H9 (cell line): ENCODE measurements around the gene CALCR. TPM values are rescaled to one million over a fixed set of nuclear protein-coding genes. Genes with fewer than 3 reads are reported as not detected.
"Not testable (repeated sequence)": the region's sequence is repeated elsewhere in the genome, so short reads cannot be mapped to it uniquely, and the experiment has no call there.

Experiments used
- DNase-seq: peaks from one replicate; pipeline ENCODE4 v3.0.0-alpha.2; 2017
- H2AFZ ChIP-seq: one replicate; pipeline ENCODE4 v1.6.1; 2013; ENCODE audit warnings: mild to moderate bottlenecking, low read length, control low read depth, moderate library complexity
- H2AK5ac ChIP-seq: 2 replicates; pipeline ENCODE4 v1.6.1; 2013; ENCODE audit warnings: low read length, control low read depth, mixed read lengths; ENCODE audit not compliant: insufficient read length
- H2BK120ac ChIP-seq: one replicate; pipeline ENCODE4 v1.6.1; 2013; ENCODE audit warnings: low read depth, mild to moderate bottlenecking, low read length, control low read depth, inconsistent platforms; ENCODE audit not compliant: poor library complexity, severe bottlenecking
- H2BK12ac ChIP-seq: 2 replicates; pipeline ENCODE4 v1.6.1; 2013; ENCODE audit warnings: low read length, control low read depth, mixed read lengths, low read depth; ENCODE audit not compliant: insufficient read length
- H2BK15ac ChIP-seq: 2 replicates; pipeline ENCODE4 v1.6.1; 2013; ENCODE audit warnings: low read depth, low read length, control low read depth
- H2BK20ac ChIP-seq: one replicate; pipeline ENCODE4 v1.6.1; 2013; ENCODE audit warnings: low read depth, mild to moderate bottlenecking, low read length, control low read depth, inconsistent platforms; ENCODE audit not compliant: poor library complexity, severe bottlenecking
- H2BK5ac ChIP-seq: 2 replicates; pipeline ENCODE4 v1.6.1; 2013; ENCODE audit warnings: low read length, control low read depth, mixed read lengths; ENCODE audit not compliant: insufficient read length
- H3K14ac ChIP-seq: 2 replicates; pipeline ENCODE4 v1.6.1; 2013; ENCODE audit warnings: low read length, control low read depth; ENCODE audit not compliant: insufficient read depth
- H3K18ac ChIP-seq: 2 replicates; pipeline ENCODE4 v1.6.1; 2013; ENCODE audit warnings: low read depth, mild to moderate bottlenecking, mixed read lengths, low read length, control low read depth; ENCODE audit not compliant: insufficient read length
- H3K23ac ChIP-seq: 2 replicates; pipeline ENCODE4 v1.6.1; 2013; ENCODE audit warnings: low read length, control low read depth, mixed read lengths, low read depth; ENCODE audit not compliant: insufficient read length
- H3K23me2 ChIP-seq: 2 replicates; pipeline ENCODE4 v1.6.1; 2013; ENCODE audit warnings: low read depth, mild to moderate bottlenecking, mixed read lengths, low read length, control low read depth; ENCODE audit not compliant: insufficient read length, poor library complexity, severe bottlenecking
- H3K27ac ChIP-seq: 2 replicates; pipeline ENCODE4 v1.5.1; 2013; ENCODE audit warnings: low read length, control low read depth, mixed read lengths, low read depth; ENCODE audit not compliant: insufficient read length
- H3K27me3 ChIP-seq: 2 replicates; pipeline ENCODE4 v1.6.1; 2013; ENCODE audit warnings: low read length, control low read depth, inconsistent platforms; ENCODE audit not compliant: insufficient read depth
- H3K4ac ChIP-seq: 2 replicates; pipeline ENCODE4 v1.6.1; 2013; ENCODE audit warnings: low read depth, mild to moderate bottlenecking, control low read depth, inconsistent platforms, low read length, moderate library complexity
- H3K4me1 ChIP-seq: 2 replicates; pipeline ENCODE4 v1.6.1; 2013; ENCODE audit warnings: low read length, control low read depth, inconsistent platforms; ENCODE audit not compliant: insufficient read depth
- H3K4me2 ChIP-seq: 2 replicates; pipeline ENCODE4 v1.6.1; 2013; ENCODE audit warnings: low read length, control low read depth, mixed read lengths; ENCODE audit not compliant: insufficient read length, insufficient read depth
- H3K56ac ChIP-seq: 2 replicates; pipeline ENCODE4 v1.6.1; 2013; ENCODE audit warnings: low read depth, mild to moderate bottlenecking, mixed read lengths, low read length, control low read depth; ENCODE audit not compliant: insufficient read length
- H3K79me1 ChIP-seq: 2 replicates; pipeline ENCODE4 v1.6.1; 2013; ENCODE audit warnings: low read depth, mild to moderate bottlenecking, moderate library complexity, low read length, control low read depth, inconsistent platforms; ENCODE audit not compliant: insufficient read depth, poor library complexity, severe bottlenecking
- H3K79me2 ChIP-seq: 2 replicates; pipeline ENCODE4 v1.6.1; 2013; ENCODE audit warnings: low read length, control low read depth, inconsistent platforms; ENCODE audit not compliant: insufficient read depth
- H3K9ac ChIP-seq: 2 replicates; pipeline ENCODE4 v1.6.1; 2013; ENCODE audit warnings: low read length, control low read depth, mixed read lengths; ENCODE audit not compliant: insufficient read length; ENCODE audit errors: extremely low read depth
- H3K9me3 ChIP-seq: one replicate; pipeline ENCODE4 v1.6.1; 2013; ENCODE audit warnings: low read depth, low read length, inconsistent platforms; ENCODE audit not compliant: control insufficient read depth
- H3T11ph ChIP-seq: one replicate; pipeline ENCODE4 v1.6.1; 2013; ENCODE audit warnings: mild to moderate bottlenecking, low read length, control low read depth, inconsistent platforms
- H4K20me1 ChIP-seq: one replicate; pipeline ENCODE4 v1.6.1; 2013; ENCODE audit not compliant: control insufficient read depth, insufficient read length, insufficient read depth
- H4K5ac ChIP-seq: 2 replicates; pipeline ENCODE4 v1.6.1; 2013; ENCODE audit warnings: low read depth, mild to moderate bottlenecking, mixed read lengths, low read length, control low read depth; ENCODE audit not compliant: insufficient read length
- H4K8ac ChIP-seq: replicated peaks from 2 replicates; pipeline ENCODE4 v1.6.1; 2013; ENCODE audit warnings: low read length, control low read depth, mixed read lengths, low read depth; ENCODE audit not compliant: insufficient read length
- H4K91ac ChIP-seq: 2 replicates; pipeline ENCODE4 v1.6.1; 2013; ENCODE audit warnings: low read depth, mild to moderate bottlenecking, moderate library complexity, mixed read lengths, low read length, control low read depth; ENCODE audit not compliant: insufficient read length
- H3K27ac Mint-ChIP-seq, 3 experiments: 2 replicates in 2 of 3; 3 replicates in 1 of 3; pipeline ENCODE4 v1.8.0; 2020 to 2021; ENCODE audit warnings: mixed read lengths in 3 of 3, mild to moderate bottlenecking in 1 of 3, moderate library complexity in 1 of 3
- H3K27me3 Mint-ChIP-seq: 2 replicates; pipeline ENCODE4 v1.8.0; 2021; ENCODE audit warnings: low read depth, mild to moderate bottlenecking, moderate library complexity, mixed read lengths
- H3K36me3 Mint-ChIP-seq, 3 experiments: 2 replicates in 2 of 3; 3 replicates in 1 of 3; pipeline ENCODE4 v1.8.0; 2020 to 2021; ENCODE audit warnings: low read depth in 3 of 3, mixed read lengths in 3 of 3; ENCODE audit not compliant: insufficient read depth in 1 of 3
- H3K4me1 Mint-ChIP-seq, 2 experiments: 2 replicates each; pipeline ENCODE4 v1.8.0; 2020; ENCODE audit warnings: mixed read lengths in 2 of 2
- H3K4me3 Mint-ChIP-seq, 2 experiments: 2 replicates in 1 of 2; 3 replicates in 1 of 2; pipeline ENCODE4 v1.8.0; 2020 to 2021; ENCODE audit warnings: mild to moderate bottlenecking in 2 of 2, mixed read lengths in 2 of 2, moderate library complexity in 1 of 2
- H3K9me3 Mint-ChIP-seq, 2 experiments: 2 replicates in 1 of 2; 3 replicates in 1 of 2; pipeline ENCODE4 v1.8.0; 2020; ENCODE audit warnings: mild to moderate bottlenecking in 2 of 2, mixed read lengths in 2 of 2, moderate library complexity in 1 of 2
- WGBS: extraction: QIAGEN DNeasy Blood & Tissue Kit; methylation state at CpG from one replicate; pipeline ENCODE4 v1.1.7; 2013; ENCODE audit warnings: missing lambda C conversion rate, low lambda C conversion rate, mixed read lengths; ENCODE audit not compliant: insufficient read length; ENCODE audit errors: extremely low coverage; 5-methylcytosine and 5-hydroxymethylcytosine counted together
- total RNA-seq: library from RNA; stranded (reverse); gene quantifications from 2 replicates; pipeline ENCODE4 v1.2.1, GENCODE V29; 2021
- TF ChIP-seq, protein P1 (sequence below): fragments of 200-600 bp; sonication (generic); conservative IDR thresholded peaks from 3 replicates; pipeline ENCODE4 v1.8.0; 2021; ENCODE audit warnings: antibody characterized with exemption, mild to moderate bottlenecking

CALCR gene
- total RNA-seq, 1 experiment from 2014 or later: 0.52 TPM

GRCh38 chr7:93592588-93593266, 18.2 kb upstream of the CALCR start:
- Histone ChIP-seq H2BK20ac (no peak overlapping the region), H2BK5ac (no peak overlapping the region), H3K79me1 (no peaks in the 10 kb centered on the region), H4K8ac (no peak overlapping the region), H3K27me3 (no peaks in the 10 kb centered on the region), H3K4me1 (no peaks in the 10 kb centered on the region), H2BK120ac (no peak overlapping the region), H3T11ph (no peak overlapping the region), H4K5ac (no peak overlapping the region), H3K23me2 (no peaks in the 10 kb centered on the region), H3K23ac (no peak overlapping the region), H4K20me1 (no peaks in the 10 kb centered on the region), H3K18ac (no peak overlapping the region), H3K9ac (no peak overlapping the region), H3K9me3 (no peaks in the 10 kb centered on the region), H4K91ac (no peak overlapping the region), H3K4me2 (peak overlapping the region; percentile 32), H2BK12ac (no peak overlapping the region), H3K14ac (no peak overlapping the region), H3K4ac (no peak overlapping the region), H2BK15ac (no peak overlapping the region), H2AK5ac (no peak overlapping the region), H3K27ac (no peak overlapping the region), H2AFZ (no peak overlapping the region), H3K56ac (no peak overlapping the region), H3K79me2 (no peaks in the 10 kb centered on the region)
- WGBS: no CpG with 5 or more reads among the region's 1 CpG
- TF ChIP-seq, protein P1, sequence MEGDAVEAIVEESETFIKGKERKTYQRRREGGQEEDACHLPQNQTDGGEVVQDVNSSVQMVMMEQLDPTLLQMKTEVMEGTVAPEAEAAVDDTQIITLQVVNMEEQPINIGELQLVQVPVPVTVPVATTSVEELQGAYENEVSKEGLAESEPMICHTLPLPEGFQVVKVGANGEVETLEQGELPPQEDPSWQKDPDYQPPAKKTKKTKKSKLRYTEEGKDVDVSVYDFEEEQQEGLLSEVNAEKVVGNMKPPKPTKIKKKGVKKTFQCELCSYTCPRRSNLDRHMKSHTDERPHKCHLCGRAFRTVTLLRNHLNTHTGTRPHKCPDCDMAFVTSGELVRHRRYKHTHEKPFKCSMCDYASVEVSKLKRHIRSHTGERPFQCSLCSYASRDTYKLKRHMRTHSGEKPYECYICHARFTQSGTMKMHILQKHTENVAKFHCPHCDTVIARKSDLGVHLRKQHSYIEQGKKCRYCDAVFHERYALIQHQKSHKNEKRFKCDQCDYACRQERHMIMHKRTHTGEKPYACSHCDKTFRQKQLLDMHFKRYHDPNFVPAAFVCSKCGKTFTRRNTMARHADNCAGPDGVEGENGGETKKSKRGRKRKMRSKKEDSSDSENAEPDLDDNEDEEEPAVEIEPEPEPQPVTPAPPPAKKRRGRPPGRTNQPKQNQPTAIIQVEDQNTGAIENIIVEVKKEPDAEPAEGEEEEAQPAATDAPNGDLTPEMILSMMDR: no peak
- H3K4me3 Mint-ChIP-seq: peak overlapping the region in 1 of 2 experiments; percentile 65; a peak in 2 of 5 replicates
- no peak for DNase-seq
- no peak overlapping the region for H3K27ac Mint-ChIP-seq
- peaks cover 9 to 13% of the 10 kb centered on the region in 2 experiments for H3K4me1 Mint-ChIP-seq
- peaks cover 3 to 18% (median 9%) of the 10 kb centered on the region in 3 experiments for H3K36me3 Mint-ChIP-seq
- peaks cover 8 to 14% of the 10 kb centered on the region in 2 experiments for H3K9me3 Mint-ChIP-seq
- no peaks in the 10 kb centered on the region for H3K27me3 Mint-ChIP-seq

DNA sequence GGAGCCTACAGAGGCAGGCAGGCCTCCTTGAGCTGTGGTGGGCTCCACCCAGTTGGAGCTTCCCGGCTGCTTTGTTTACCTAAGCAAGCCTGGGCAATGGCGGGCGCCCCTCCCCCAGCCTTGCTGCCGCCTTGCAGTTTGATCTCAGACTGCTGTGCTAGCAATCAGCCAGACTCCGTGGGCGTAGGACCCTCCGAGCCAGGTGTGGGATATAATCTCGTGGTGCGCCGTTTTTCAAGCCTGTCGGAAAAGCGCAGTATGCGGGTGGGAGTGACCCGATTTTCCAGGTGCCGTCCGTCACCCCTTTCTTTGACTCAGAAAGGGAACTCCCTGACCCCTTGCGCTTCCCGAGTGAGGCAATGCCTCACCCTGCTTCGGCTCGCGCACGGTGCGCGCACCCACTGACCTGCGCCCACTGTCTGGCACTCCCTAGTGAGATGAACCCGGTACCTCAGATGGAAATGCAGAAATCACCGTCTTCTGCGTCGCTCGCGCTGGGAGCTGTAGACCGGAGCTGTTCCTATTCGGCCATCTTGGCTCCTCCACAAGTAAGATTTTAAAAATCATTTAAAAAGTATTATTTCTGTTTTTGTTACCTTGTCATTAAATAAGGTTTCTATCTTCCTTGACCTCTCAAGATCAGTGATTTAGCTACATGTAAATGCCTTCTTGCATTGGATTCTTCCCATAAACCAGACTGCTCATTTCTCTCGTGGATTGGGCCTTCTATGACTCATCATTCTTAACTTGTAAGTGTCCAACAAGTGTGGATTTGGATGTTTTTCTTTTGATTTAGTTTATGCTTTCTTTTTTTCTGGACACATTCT, 16.9 kb upstream of the CALCR start:
- not testable (repeated sequence) for H2AK5ac ChIP-seq, H3K4me1 ChIP-seq, H3K56ac ChIP-seq, H3K27me3 ChIP-seq, H4K20me1 ChIP-seq, H3K9ac ChIP-seq, H3K9me3 ChIP-seq, H2BK120ac ChIP-seq, H2BK12ac ChIP-seq, H4K91ac ChIP-seq, H3K79me2 ChIP-seq, H2BK5ac ChIP-seq, H2AFZ ChIP-seq, H4K8ac ChIP-seq, H3T11ph ChIP-seq, H3K4ac ChIP-seq, H2BK15ac ChIP-seq, H3K4me2 ChIP-seq, H3K27ac ChIP-seq, H3K27me3 Mint-ChIP-seq, H4K5ac ChIP-seq, H3K79me1 ChIP-seq, H2BK20ac ChIP-seq, H3K18ac ChIP-seq, H3K23me2 ChIP-seq, H3K14ac ChIP-seq, DNase-seq, H3K23ac ChIP-seq
- Mint-ChIP-seq H3K4me3 (peak overlapping the region; percentile 57 to 65), H3K27ac (peak overlapping the region in 2 of 3 experiments; percentile 90 to 93; a peak in 5 of 7 replicates), H3K9me3 (peaks cover 13 to 20% of the 10 kb centered on the region in 2 experiments), H3K4me1 (peaks cover 9 to 13% of the 10 kb centered on the region in 2 experiments), H3K36me3 (peaks cover 4 to 18% (median 9%) of the 10 kb centered on the region in 3 experiments)
- no CpG with 5 or more reads among the region's 34 CpGs for WGBS
